Muscle of back (tissue), 11 donors: ENCODE measurements around the gene SEC31A. TPM values are rescaled to one million over a fixed set of nuclear protein-coding genes. Genes with fewer than 3 reads are reported as not detected.

Source experiments
- DNase-seq, 3 donors: peaks; one replicate each; pipeline versions ENCODE4 v3.0.0 to v3.0.0-alpha.2; 2013
- polyA plus RNA-seq, 10 donors: library from polyadenylated mRNA; unstranded; fragments of 120-200 nt; gene quantifications; one replicate each; pipeline ENCODE4 v1.2.1, GENCODE V29; 2013; ENCODE audit not compliant: insufficient read length in 10 of 10

SEC31A gene
- polyA plus RNA-seq, 10 donors = 164 to 239 (median 190) TPM

DNA sequence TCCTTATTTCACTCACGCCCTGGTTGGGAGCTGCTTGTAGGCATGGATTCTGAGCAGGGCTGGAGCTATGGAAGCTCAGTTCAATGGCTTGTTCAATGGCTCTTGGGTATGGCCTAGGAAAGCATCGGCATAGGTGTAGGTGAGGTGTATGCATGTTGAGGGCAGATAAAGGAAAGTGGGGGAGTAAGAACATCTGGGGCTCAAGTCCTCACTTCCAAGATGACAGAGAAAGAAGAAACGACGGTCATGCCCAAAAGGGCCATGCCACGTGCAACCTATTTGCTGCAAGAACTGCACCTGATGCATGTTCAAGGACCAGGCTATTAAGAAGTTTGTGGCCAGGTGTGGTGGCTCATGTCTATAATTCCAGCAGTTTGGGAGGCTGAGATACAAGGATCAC is 115.7 kb downstream of the SEC31A start:
- DNase-seq = no peak

DNA sequence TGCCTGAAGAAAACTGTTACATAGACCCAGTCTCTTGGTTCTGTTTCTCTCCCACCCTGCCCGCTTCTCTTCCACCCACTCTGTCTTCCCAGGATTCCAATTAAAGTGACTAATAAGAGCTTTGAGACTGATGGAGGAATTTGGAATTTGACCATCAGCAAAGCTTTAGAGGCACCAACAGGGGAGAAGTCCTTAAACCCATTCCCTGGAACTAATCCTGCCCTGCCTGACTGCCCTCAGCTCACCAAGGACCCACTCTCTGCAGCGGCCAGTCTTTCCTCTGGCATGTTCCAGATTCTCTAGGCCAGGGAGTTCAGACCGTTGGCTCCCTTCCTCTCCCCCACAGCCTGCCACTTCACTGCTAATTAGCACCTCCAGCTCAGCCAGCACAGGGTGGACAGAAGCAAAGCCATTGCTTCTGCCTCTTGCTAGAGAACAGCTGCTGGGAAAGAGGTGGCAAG is 116.2 kb downstream of the SEC31A start:
- DNase-seq = no peak

DNA sequence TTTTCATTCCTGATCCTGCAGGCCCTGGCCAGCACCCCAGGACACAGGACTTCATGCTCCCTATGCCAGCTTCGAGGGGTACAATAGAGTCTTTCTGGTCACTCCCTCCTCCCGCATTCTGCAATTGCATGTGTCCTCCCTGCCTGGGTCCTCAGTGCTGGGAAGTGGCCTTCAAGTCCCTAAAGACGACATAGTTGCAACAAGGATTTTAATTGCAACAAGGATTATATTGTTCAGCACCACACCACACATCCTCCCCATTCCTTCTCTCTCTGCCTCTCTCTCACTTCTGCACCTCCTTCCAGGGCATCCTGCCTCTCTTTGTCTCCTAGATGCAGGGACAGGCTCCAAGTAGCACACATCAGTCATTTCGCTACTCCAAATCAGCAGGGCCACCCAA is 117.9 kb downstream of the SEC31A start:
- DNase-seq = no peak

DNA sequence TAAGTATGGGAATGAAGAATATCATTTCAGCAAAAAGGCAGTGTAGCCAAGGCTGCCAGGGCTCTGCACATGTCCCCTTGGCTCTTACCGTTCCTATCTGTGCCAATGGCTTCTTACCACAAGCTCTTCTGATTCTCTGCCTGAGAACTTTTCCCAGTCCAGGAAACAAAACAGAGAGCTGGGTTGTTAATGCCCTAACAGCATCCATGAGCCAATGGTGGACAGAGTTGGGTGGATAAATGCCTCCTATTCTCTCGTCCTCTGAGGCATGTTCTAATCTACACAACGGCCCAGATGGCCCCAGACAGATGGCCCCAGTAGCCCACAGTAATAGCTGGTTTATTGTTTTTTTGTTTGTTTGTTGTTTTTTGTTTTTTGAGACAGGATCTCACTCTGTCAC is 120.3 kb downstream of the SEC31A start:
- peak in 1 of 3 donors; percentile 27 for DNase-seq

Other genes starting within 250 kb of the SEC31A start
- gene SCD5, start 92.4 kb downstream of the SEC31A start, polyA plus RNA-seq = 10 to 100 TPM in 9 of 10 donors, 1 to 10 TPM in 1; 8.5 to 17.3 (median 11.9) TPM
- 10 to 100 TPM in 1 of 10 donors, 1 to 10 TPM in 9; 6.1 to 10.0 (median 7.4) TPM for gene THAP9, start 9.6 kb upstream of the SEC31A start, polyA plus RNA-seq
- gene LIN54, start 119.7 kb upstream of the SEC31A start, polyA plus RNA-seq = 10 to 100 TPM in 2 of 10 donors, 1 to 10 TPM in 8; 7.1 to 13.6 (median 8.8) TPM
- gene COPS4, start 144.0 kb upstream of the SEC31A start, polyA plus RNA-seq = 10 to 100 TPM; 57.9 to 81.1 (median 65.0) TPM
- gene PLAC8, start 223.6 kb upstream of the SEC31A start, polyA plus RNA-seq = 1 to 10 TPM in 8 of 10 donors, under 1 TPM in 2; 0.94 to 7.4 (median 3.5) TPM